HEK293 (cell line): ENCODE results near the gene RITA1.

Experiments
- ZBTB21 ChIP-seq: fragments of 450-650 bp; formaldehyde crosslinking; IDR thresholded peaks from 2 replicates; pipeline ENCODE4 v1.5.1; 2017; ENCODE audit warnings: missing biosample characterization, missing genetic modification characterization
- ZNF184 ChIP-seq: fragments of 450-650 bp; IDR thresholded peaks from 2 replicates; pipeline ENCODE4 v1.5.1; 2018; ENCODE audit warnings: missing biosample characterization, mild to moderate bottlenecking, missing genetic modification characterization
- ZNF416 ChIP-seq: fragments of 450-650 bp; formaldehyde crosslinking; IDR thresholded peaks from 2 replicates; pipeline ENCODE4 v1.5.1; 2016; ENCODE audit warnings: missing biosample characterization, missing genetic modification characterization
- TF ChIP-seq, protein P1 (sequence below): IDR thresholded peaks from 2 replicates; pipeline ENCODE4 v1.6.1; 2011; ENCODE audit warnings: mild to moderate bottlenecking, low read depth, low read length, borderline replicate concordance
- TF ChIP-seq, protein P2 (sequence below): fragments of 450-650 bp; formaldehyde crosslinking; IDR thresholded peaks from 2 replicates; pipeline ENCODE4 v1.5.1; 2017; ENCODE audit warnings: missing biosample characterization, missing genetic modification characterization
- TF ChIP-seq, protein P3 (sequence below): fragments of 450-650 bp; formaldehyde crosslinking; IDR thresholded peaks from 2 replicates; pipeline ENCODE4 v1.5.1; 2016; ENCODE audit warnings: missing biosample characterization, missing genetic modification characterization
- TF ChIP-seq, protein P4 (sequence below): sonication (generic); formaldehyde crosslinking; IDR thresholded peaks from 2 replicates; pipeline ENCODE4 v1.8.1; 2022; ENCODE audit warnings: mild to moderate bottlenecking, moderate library complexity, missing genetic modification reagents
- TF ChIP-seq, protein P5 (sequence below): fragments of 450-650 bp; formaldehyde crosslinking; IDR thresholded peaks from 2 replicates; pipeline ENCODE4 v1.5.1; 2016; ENCODE audit warnings: missing biosample characterization, missing genetic modification characterization
- TF ChIP-seq, protein P6 (sequence below): fragments of 450-650 bp; formaldehyde crosslinking; IDR thresholded peaks from 2 replicates; pipeline ENCODE4 v1.5.1; 2016; ENCODE audit warnings: missing biosample characterization, missing genetic modification characterization

DNA sequence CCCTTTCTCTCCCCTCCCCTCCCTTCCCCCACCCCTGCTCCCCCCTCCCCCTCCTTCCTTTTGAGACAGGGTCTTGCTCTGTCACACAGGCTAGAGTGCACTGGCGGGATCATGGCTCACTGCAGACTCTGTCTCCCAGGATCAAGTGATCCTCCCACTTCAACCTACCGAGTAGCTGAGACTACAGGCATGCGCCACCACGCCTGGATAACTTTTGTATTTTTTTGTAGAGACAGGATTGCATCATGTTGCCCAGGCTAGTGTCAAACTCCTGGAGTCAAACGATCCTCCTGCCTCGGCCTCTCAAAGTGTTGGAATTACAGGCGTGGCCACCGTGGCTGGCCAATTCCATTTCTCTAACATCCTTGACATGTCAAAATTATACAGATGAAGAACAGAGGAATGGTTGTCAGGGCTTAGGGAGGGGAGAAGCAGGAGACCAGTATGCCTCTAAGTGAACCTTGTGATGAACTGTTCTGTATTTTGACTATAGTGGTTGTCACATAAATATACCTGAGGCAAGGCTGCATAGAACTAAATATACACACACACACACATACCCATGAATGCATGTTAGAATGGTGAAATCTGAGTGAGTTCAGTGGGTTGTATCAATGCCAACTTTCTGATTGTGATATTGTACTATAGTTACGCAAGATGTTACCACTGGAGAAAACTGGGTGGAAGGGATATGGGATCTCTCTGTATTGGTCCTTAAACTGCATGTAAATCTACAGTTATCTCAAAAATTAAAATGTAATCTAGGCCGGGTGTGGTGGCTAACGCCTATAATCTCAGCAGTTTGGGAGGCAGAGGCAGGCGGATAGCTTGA is 39.6 kb upstream of the RITA1 start:
- TF ChIP-seq, protein P1, sequence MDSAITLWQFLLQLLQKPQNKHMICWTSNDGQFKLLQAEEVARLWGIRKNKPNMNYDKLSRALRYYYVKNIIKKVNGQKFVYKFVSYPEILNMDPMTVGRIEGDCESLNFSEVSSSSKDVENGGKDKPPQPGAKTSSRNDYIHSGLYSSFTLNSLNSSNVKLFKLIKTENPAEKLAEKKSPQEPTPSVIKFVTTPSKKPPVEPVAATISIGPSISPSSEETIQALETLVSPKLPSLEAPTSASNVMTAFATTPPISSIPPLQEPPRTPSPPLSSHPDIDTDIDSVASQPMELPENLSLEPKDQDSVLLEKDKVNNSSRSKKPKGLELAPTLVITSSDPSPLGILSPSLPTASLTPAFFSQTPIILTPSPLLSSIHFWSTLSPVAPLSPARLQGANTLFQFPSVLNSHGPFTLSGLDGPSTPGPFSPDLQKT = no peak
- TF ChIP-seq, protein P2, sequence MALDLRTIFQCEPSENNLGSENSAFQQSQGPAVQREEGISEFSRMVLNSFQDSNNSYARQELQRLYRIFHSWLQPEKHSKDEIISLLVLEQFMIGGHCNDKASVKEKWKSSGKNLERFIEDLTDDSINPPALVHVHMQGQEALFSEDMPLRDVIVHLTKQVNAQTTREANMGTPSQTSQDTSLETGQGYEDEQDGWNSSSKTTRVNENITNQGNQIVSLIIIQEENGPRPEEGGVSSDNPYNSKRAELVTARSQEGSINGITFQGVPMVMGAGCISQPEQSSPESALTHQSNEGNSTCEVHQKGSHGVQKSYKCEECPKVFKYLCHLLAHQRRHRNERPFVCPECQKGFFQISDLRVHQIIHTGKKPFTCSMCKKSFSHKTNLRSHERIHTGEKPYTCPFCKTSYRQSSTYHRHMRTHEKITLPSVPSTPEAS (tag by site-specific recombination) = no peak
- TF ChIP-seq, protein P3, sequence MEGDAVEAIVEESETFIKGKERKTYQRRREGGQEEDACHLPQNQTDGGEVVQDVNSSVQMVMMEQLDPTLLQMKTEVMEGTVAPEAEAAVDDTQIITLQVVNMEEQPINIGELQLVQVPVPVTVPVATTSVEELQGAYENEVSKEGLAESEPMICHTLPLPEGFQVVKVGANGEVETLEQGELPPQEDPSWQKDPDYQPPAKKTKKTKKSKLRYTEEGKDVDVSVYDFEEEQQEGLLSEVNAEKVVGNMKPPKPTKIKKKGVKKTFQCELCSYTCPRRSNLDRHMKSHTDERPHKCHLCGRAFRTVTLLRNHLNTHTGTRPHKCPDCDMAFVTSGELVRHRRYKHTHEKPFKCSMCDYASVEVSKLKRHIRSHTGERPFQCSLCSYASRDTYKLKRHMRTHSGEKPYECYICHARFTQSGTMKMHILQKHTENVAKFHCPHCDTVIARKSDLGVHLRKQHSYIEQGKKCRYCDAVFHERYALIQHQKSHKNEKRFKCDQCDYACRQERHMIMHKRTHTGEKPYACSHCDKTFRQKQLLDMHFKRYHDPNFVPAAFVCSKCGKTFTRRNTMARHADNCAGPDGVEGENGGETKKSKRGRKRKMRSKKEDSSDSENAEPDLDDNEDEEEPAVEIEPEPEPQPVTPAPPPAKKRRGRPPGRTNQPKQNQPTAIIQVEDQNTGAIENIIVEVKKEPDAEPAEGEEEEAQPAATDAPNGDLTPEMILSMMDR (tag by site-specific recombination) = no peak
- TF ChIP-seq, protein P4, sequence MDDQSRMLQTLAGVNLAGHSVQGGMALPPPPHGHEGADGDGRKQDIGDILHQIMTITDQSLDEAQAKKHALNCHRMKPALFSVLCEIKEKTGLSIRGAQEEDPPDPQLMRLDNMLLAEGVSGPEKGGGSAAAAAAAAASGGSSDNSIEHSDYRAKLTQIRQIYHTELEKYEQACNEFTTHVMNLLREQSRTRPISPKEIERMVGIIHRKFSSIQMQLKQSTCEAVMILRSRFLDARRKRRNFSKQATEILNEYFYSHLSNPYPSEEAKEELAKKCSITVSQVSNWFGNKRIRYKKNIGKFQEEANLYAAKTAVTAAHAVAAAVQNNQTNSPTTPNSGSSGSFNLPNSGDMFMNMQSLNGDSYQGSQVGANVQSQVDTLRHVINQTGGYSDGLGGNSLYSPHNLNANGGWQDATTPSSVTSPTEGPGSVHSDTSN (CRISPR knock-in tag) = no peak
- TF ChIP-seq, protein P5, sequence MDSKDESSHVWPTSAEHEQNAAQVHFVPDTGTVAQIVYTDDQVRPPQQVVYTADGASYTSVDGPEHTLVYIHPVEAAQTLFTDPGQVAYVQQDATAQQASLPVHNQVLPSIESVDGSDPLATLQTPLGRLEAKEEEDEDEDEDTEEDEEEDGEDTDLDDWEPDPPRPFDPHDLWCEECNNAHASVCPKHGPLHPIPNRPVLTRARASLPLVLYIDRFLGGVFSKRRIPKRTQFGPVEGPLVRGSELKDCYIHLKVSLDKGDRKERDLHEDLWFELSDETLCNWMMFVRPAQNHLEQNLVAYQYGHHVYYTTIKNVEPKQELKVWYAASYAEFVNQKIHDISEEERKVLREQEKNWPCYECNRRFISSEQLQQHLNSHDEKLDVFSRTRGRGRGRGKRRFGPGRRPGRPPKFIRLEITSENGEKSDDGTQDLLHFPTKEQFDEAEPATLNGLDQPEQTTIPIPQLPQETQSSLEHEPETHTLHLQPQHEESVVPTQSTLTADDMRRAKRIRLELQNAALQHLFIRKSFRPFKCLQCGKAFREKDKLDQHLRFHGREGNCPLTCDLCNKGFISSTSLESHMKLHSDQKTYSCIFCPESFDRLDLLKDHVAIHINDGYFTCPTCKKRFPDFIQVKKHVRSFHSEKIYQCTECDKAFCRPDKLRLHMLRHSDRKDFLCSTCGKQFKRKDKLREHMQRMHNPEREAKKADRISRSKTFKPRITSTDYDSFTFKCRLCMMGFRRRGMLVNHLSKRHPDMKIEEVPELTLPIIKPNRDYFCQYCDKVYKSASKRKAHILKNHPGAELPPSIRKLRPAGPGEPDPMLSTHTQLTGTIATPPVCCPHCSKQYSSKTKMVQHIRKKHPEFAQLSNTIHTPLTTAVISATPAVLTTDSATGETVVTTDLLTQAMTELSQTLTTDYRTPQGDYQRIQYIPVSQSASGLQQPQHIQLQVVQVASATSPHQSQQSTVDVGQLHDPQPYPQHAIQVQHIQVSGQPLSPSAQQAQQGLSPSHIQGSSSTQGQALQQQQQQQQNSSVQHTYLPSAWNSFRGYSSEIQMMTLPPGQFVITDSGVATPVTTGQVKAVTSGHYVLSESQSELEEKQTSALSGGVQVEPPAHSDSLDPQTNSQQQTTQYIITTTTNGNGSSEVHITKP (tag by site-specific recombination) = no peak
- TF ChIP-seq, protein P6, sequence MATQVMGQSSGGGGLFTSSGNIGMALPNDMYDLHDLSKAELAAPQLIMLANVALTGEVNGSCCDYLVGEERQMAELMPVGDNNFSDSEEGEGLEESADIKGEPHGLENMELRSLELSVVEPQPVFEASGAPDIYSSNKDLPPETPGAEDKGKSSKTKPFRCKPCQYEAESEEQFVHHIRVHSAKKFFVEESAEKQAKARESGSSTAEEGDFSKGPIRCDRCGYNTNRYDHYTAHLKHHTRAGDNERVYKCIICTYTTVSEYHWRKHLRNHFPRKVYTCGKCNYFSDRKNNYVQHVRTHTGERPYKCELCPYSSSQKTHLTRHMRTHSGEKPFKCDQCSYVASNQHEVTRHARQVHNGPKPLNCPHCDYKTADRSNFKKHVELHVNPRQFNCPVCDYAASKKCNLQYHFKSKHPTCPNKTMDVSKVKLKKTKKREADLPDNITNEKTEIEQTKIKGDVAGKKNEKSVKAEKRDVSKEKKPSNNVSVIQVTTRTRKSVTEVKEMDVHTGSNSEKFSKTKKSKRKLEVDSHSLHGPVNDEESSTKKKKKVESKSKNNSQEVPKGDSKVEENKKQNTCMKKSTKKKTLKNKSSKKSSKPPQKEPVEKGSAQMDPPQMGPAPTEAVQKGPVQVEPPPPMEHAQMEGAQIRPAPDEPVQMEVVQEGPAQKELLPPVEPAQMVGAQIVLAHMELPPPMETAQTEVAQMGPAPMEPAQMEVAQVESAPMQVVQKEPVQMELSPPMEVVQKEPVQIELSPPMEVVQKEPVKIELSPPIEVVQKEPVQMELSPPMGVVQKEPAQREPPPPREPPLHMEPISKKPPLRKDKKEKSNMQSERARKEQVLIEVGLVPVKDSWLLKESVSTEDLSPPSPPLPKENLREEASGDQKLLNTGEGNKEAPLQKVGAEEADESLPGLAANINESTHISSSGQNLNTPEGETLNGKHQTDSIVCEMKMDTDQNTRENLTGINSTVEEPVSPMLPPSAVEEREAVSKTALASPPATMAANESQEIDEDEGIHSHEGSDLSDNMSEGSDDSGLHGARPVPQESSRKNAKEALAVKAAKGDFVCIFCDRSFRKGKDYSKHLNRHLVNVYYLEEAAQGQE (tag by site-specific recombination) = no peak
- TF ChIP-seq ZNF416 (no peak), ZBTB21 (tag by site-specific recombination) (no peak), ZNF184 (tag by site-specific recombination) (no peak)
